Activated CD4-positive, alpha-beta T cell treated with anti-CD3 and anti-CD28 coated beads, Interleukin-10, Interleukin-2, amounts not matched to agents 100 ng/mL and 50 ng/mL, durations not matched to agents 16 hours and 8 hours (primary cell): ENCODE data around the gene ZNF709.
A peak's percentile ranks its signal among the peaks of the same experiment; 100 is the strongest.
"Not testable (repeated sequence)": the region's sequence is repeated elsewhere in the genome, so short reads cannot be mapped to it uniquely, and the experiment has no call there.

ENCODE experiments used
- DNase-seq: peaks from one replicate; pipeline ENCODE4 v3.0.0-alpha.2; 2020

Gene ZNF709

DNA sequence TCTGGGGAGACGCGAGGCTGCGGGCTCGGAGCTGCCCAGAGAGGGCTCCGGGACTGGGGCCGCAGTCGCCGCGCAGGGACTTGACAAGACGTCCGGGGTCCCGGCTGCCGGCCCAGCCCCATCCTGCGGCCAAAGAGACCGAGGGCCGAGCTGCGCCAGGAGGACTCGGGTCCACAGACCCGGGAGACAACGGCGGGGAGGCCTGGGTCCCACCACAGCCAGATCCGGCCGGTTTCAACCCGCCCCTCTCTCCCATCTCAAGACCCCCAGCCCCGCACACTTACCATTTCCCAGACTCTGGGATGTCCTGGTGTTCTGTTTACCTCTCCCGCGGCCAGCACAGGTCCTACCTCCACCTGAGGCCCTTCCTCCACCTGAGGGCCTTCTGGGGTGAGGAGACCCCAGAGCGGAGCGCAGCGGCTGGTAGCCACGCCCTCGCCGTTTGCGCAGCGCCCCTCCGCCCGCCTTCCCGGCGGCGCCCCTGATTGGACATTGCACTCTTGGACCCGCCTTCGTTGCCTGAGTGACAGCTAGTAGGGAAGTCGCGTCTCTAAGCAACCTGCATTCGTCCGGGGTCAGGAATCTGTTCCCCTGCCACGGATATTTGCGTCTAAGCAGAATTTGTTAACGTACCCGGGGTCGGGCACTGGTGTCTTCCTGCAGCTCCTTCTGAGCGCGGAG is at the start of gene ZNF709:
TSS of gene ZNF709 (minus strand) at position 446 of the 681 bp plus-strand sequence. CDS start at position 287, 159 bp downstream.
- peak; percentile 90 for DNase-seq

- DNase-seq = no peak
Measured at GRCh38 chr19:12527034-12527836, 42.6 kb upstream of the ZNF709 start.

DNA sequence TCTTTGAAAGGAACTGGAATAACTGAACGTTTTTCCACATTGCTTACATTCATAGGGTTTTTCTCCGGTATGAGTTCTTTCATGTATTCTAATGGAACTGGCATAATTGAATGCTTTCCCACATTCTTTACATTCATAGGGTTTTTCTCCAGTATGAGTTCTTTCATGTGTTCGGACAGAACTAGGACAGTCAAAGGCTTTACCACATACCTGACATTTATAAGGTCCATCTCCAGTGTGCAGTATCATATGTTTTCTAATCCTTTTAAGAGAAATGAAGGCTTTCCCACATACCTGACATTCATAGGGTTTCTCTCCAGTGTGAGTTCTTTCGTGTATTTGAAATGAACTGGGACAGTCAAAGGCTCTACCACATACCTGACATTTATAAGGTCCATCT is 41.9 kb upstream of the ZNF709 start:
- no peak for DNase-seq

GRCh38 chr19:12521996-12522395 is 37.4 kb upstream of the ZNF709 start:
- DNase-seq = no peak

DNA sequence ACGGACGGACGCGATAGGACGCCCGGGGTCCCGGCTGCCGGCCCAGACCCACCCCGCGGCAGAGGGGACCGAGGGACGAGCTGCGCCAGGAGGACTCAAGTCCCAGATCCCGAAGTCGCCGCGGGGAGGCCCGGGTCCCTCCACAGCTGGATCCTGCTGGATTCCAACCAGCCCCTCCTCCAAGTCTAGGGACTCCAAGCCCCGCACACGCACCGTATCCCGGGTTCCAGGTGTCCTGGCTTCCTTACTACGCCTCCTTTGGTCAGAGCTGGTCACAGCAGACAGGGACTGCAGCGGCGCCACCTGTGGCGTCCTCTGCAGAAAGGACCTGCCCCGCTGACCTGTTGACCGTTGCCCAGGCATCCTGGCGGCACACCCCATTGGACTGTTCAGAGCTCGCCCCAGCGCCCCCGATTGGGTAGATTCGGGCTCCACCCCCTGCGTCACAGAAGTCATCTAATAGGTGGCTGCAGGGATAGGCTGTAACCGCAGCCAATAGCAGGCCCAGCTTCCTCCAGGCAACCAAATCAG is 29.0 kb upstream of the ZNF709 start:
- no peak for DNase-seq

GRCh38 chr19:12497032-12497431 is 12.4 kb upstream of the ZNF709 start:
- no peak for DNase-seq

DNA sequence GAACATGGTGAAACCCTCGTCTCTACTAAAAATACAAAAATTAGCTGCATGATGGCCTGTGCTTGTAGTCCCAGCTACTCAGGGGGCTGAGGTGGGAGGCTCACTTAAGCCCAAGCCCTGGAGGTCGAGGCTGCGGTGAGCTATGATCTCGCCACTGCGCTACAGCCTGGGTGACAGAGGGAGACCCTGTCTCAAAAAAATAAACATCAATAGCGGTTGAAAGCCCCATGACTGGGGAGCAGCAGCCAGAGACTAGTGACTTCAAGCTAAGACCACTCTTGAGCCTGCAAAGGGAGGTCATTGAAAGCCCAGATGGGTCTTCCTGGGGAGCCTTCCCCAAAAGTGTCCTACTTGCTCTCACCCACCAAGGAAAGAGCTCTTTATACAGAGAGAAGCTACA is 11.9 kb upstream of the ZNF709 start:
- DNase-seq = no peak

- DNase-seq = peak; percentile 85
Measured at GRCh38 chr19:12495002-12495802, 10.6 kb upstream of the ZNF709 start.

GRCh38 chr19:12494260-12494860 is 9.7 kb upstream of the ZNF709 start:
- DNase-seq = no peak

DNA sequence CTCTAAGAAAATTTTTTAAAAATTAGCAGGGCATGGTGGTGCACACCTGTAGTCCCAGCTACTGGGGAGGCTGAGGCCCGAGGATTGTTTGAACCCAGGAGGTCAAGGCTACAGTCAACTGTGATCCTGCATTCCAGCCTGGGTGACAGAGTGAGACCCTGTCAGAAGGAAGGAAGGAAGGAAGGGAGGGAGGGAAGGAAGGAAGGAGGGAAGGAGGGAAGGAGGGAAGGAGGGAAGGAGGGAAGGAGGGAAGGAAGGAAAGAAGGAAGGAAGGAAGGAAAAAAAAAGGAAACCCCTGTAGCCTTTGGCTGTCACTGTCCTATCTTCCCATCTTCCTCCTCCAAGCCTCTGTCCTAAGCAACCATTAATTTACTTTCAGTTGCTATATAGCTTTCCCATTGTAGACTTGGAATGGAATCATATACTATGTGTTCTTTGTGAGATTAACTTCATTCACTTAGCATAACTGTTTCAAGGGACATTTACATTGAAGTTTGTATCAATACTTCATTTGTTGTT is 1.7 kb upstream of the ZNF709 start:
- not testable (repeated sequence) for DNase-seq

- no peak for DNase-seq
Measured at GRCh38 chr19:12485571-12485970, 955 bp upstream of the ZNF709 start.

DNA sequence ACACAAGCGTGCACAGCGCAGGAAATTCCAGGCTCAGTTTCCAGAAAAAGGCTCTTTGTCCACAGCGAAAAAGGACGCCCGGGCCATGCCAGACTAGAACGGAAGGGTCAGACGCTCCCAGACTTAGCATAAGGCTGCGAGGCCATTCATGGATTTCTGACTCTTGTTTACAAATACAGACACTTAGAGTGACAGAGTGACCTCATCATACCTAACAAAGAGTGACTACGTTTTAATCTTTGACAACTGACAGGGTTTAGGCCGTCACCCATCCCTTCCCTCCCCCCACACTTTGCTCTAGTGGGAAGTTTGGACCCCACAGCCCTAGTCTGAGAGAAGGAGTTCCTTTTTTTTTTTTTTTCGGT is 418 bp upstream of the ZNF709 start:
- DNase-seq = no peak

- DNase-seq = no peak
Measured at GRCh38 chr19:12484011-12484370, 625 bp downstream of the ZNF709 start.

DNA sequence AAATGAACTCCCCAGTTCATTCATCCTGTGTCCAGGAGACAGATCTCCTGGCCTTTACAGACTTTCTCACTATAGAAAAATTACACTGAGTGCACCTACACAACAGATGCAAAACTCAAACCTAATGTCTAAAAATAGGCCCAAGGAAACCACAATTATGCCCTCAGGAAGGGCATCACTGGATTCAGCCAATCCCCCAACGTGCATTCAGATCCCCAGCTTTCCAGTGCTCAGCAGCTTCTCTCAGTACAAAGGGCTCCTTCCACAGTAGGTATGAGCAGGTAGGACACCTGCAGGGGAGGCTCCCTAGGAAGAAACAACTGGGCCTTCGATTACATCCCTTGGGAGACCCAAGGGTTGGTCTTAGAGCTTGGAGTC is 2.1 kb downstream of the ZNF709 start:
- no peak for DNase-seq

DNA sequence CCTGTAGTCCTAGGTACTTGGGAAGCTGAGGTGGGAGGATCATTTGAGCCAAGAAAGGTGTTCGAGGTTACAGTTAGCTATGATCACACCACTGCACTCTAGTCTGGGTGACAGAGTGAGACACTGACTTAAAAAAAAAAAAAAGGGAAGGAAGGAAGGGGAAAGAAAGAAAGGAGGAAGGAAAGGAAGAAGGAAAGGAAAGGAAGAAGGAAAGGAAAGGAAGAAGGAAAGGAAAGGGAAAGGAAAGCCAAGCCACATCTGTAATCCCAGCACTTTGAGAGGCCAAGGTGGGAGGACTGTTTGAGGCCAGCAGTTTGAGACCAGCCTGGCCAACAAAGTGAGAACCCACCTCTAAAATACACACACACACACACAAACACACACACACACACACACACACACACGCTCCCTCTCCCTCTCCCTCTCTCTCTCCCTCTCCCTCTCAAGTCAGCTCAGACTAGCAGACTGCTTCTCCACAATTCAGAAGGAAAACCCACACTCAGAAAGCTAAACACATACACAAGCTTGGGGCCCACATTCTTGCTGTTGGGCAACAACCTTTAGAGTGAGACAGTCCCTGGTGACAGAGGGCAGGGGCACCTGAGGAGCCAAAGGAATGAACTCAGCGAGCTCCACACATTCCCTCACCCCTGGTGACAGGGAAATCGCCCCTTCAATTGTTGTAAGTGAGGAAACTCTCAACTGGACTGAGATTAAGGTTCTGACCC is 2.7 kb downstream of the ZNF709 start:
- DNase-seq = no peak

- no peak for DNase-seq
Measured at GRCh38 chr19:12478234-12478941, 6.2 kb downstream of the ZNF709 start.

GRCh38 chr19:12467651-12468050 is 17.0 kb downstream of the ZNF709 start:
- DNase-seq = not testable (repeated sequence)

- DNase-seq = no peak
Measured at GRCh38 chr19:12465211-12465610, 19.4 kb downstream of the ZNF709 start.

- DNase-seq = no peak
Measured at GRCh38 chr19:12464769-12465168, 19.8 kb downstream of the ZNF709 start.

GRCh38 chr19:12464139-12464538 is 20.5 kb downstream of the ZNF709 start:
- not testable (repeated sequence) for DNase-seq

GRCh38 chr19:12453495-12453894 is 31.1 kb downstream of the ZNF709 start:
- DNase-seq = no peak
